H1 (cell line): Measurements from ENCODE around the gene CBX2. TPM values are rescaled to one million over a fixed set of nuclear protein-coding genes. Genes with fewer than 3 reads are reported as not detected.

Source experiments
- CTCF ChIA-PET: fragments of 300-600 bp; sonication (Branson Sonifier 250); formaldehyde crosslinking; loops from one replicate; lab custom pipeline; 2021; ENCODE audit not compliant: partially characterized antibody; lab: Charles Lee
- POLR2A ChIA-PET: fragments of 300-600 bp; sonication (Branson Sonifier 250); formaldehyde crosslinking; loops from one replicate; lab custom pipeline; 2021; ENCODE audit warnings: inconsistent platforms; ENCODE audit not compliant: partially characterized antibody; lab: Charles Lee
- DNase-seq, 2 experiments: peaks; one replicate each; pipeline versions ENCODE4 v3.0.0 to v3.0.0-alpha.2; 2010 to 2022; ENCODE audit warnings: low spot score in 2 of 2, low read depth in 1 of 2, mixed read lengths in 1 of 2
- FAIRE-seq: peaks from 2 replicates; lab custom pipeline; 2011; peaks lifted over from hg19 to GRCh38; lab: Jason Lieb, UNC
- H2AFZ ChIP-seq: 2 replicates; pipeline ENCODE4 v1.8.1; 2012; ENCODE audit warnings: low read length, inconsistent platforms
- H2AK5ac ChIP-seq: 2 replicates; pipeline ENCODE4 v1.6.1; 2013; ENCODE audit warnings: low read depth, low read length
- H2BK120ac ChIP-seq: replicated peaks from 2 replicates; pipeline ENCODE3; 2013; ENCODE audit warnings: low read depth, low read length, inconsistent platforms
- H2BK12ac ChIP-seq: 2 replicates; pipeline ENCODE4 v1.6.1; 2013; ENCODE audit warnings: low read depth, low read length
- H2BK15ac ChIP-seq: 2 replicates; pipeline ENCODE4 v1.6.1; 2013; ENCODE audit warnings: low read length
- H2BK20ac ChIP-seq: 2 replicates; pipeline ENCODE4 v1.6.1; 2013; ENCODE audit warnings: low read length
- H2BK5ac ChIP-seq: 2 replicates; pipeline ENCODE4 v1.6.1; 2013; ENCODE audit warnings: low read depth, low read length
- H3K14ac ChIP-seq: 2 replicates; pipeline ENCODE4 v1.6.1; 2013; ENCODE audit warnings: inconsistent platforms; ENCODE audit not compliant: insufficient read length
- H3K18ac ChIP-seq: 2 replicates; pipeline ENCODE4 v1.6.1; 2013; ENCODE audit warnings: low read length; ENCODE audit errors: extremely low read depth
- H3K23ac ChIP-seq: 2 replicates; pipeline ENCODE4 v1.6.1; 2013; ENCODE audit warnings: inconsistent platforms; ENCODE audit not compliant: insufficient read length
- H3K23me2 ChIP-seq: 2 replicates; pipeline ENCODE4 v1.6.1; 2013; ENCODE audit warnings: low read depth, low read length
- H3K27ac ChIP-seq: 2 replicates; pipeline ENCODE4 v1.6.1; 2011; ENCODE audit warnings: low read depth, low read length, inconsistent platforms
- H3K27me3 ChIP-seq, 4 experiments: replicated peaks in 1 of 4; 1 replicate in 1 of 4; 2 replicates in 3 of 4; pipeline versions ENCODE4 v1.6.1 to v1.8.1; 2011 to 2013; ENCODE audit warnings: low read length in 3 of 4, mild to moderate bottlenecking in 3 of 4, inconsistent platforms in 2 of 4, mixed read lengths in 2 of 4, moderate library complexity in 1 of 4; ENCODE audit not compliant: control insufficient read depth in 3 of 4, insufficient read depth in 3 of 4; ENCODE audit errors: extremely low read depth in 1 of 4
- H3K36me3 ChIP-seq, 4 experiments: 2 replicates each; pipeline versions ENCODE4 v1.6.1 to v1.8.1; 2011 to 2013; ENCODE audit warnings: mild to moderate bottlenecking in 4 of 4, low read length in 3 of 4, moderate library complexity in 2 of 4, control low read depth in 1 of 4, inconsistent platforms in 1 of 4; ENCODE audit not compliant: insufficient read depth in 4 of 4, control insufficient read depth in 2 of 4
- H3K4ac ChIP-seq: replicated peaks from 2 replicates; pipeline ENCODE3; 2013; ENCODE audit warnings: low read length, low read depth, mixed read lengths, inconsistent platforms; ENCODE audit not compliant: insufficient read length
- H3K4me1 ChIP-seq, 4 experiments: replicated peaks in 1 of 4; 1 replicate in 1 of 4; 2 replicates in 3 of 4; pipeline versions ENCODE4 v1.6.1 to v1.8.1; 2011 to 2013; ENCODE audit warnings: low read length in 3 of 4, inconsistent platforms in 2 of 4, mixed read lengths in 1 of 4; ENCODE audit not compliant: insufficient read depth in 4 of 4, control insufficient read depth in 3 of 4
- H3K4me2 ChIP-seq, 2 experiments: 2 replicates each; pipeline versions ENCODE4 v1.6.1 to v1.8.1; 2011 to 2013; ENCODE audit warnings: low read depth in 2 of 2, low read length in 2 of 2, control low read depth in 1 of 2, inconsistent platforms in 1 of 2, mild to moderate bottlenecking in 1 of 2; ENCODE audit not compliant: insufficient read depth in 1 of 2
- H3K4me3 ChIP-seq, 4 experiments: fragments of 200-600, 300-600 bp in 1 of 4; sonication (generic), shearing (Covaris generic), sonication (Bioruptor Twin) in 1 of 4; 2 replicates each; pipeline versions ENCODE4 v1.5.1 to v1.8.1; 2011 to 2016; ENCODE audit warnings: low read length in 4 of 4, low read depth in 3 of 4, control low read depth in 2 of 4, inconsistent platforms in 2 of 4, mild to moderate bottlenecking in 2 of 4, mixed read lengths in 1 of 4, moderate library complexity in 1 of 4; ENCODE audit not compliant: insufficient read depth in 2 of 4; ENCODE audit errors: extremely low read depth in 1 of 4
- H3K56ac ChIP-seq: replicated peaks from 2 replicates; pipeline ENCODE3; 2013; ENCODE audit warnings: low read depth, mild to moderate bottlenecking, mixed read lengths, low read length, inconsistent platforms; ENCODE audit not compliant: insufficient read length
- H3K79me1 ChIP-seq: 2 replicates; pipeline ENCODE4 v1.6.1; 2013; ENCODE audit warnings: low read depth, low read length, control low read depth
- H3K79me2 ChIP-seq, 2 experiments: 2 replicates each; pipeline versions ENCODE4 v1.6.1 to v1.8.1; 2012 to 2013; ENCODE audit warnings: low read length in 2 of 2, mild to moderate bottlenecking in 2 of 2, inconsistent platforms in 1 of 2; ENCODE audit not compliant: insufficient read depth in 2 of 2, control insufficient read depth in 1 of 2
- H3K9ac ChIP-seq, 4 experiments: replicated peaks in 1 of 4; 1 replicate in 1 of 4; 2 replicates in 3 of 4; pipeline versions ENCODE4 v1.6.1 to v1.8.1; 2011 to 2013; ENCODE audit warnings: low read depth in 3 of 4, low read length in 3 of 4, control low read depth in 2 of 4, mild to moderate bottlenecking in 2 of 4, moderate library complexity in 2 of 4, inconsistent platforms in 1 of 4; ENCODE audit errors: extremely low read depth in 1 of 4
- H3K9me3 ChIP-seq, 2 experiments: 2 replicates each; pipeline versions ENCODE4 v1.6.1 to v1.8.1; 2012 to 2013; ENCODE audit warnings: mild to moderate bottlenecking in 2 of 2, moderate library complexity in 2 of 2, control low read depth in 1 of 2, inconsistent platforms in 1 of 2, low read depth in 1 of 2, low read length in 1 of 2, mixed read lengths in 1 of 2; ENCODE audit not compliant: insufficient read depth in 2 of 2
- H4K20me1 ChIP-seq, 2 experiments: replicated peaks in 1 of 2; 2 replicates each; pipeline versions ENCODE3 to v1.8.1; 2011 to 2013; ENCODE audit warnings: inconsistent platforms in 2 of 2, low read length in 2 of 2, mild to moderate bottlenecking in 1 of 2; ENCODE audit not compliant: insufficient read depth in 2 of 2, control insufficient read depth in 1 of 2
- H4K5ac ChIP-seq: 2 replicates; pipeline ENCODE4 v1.6.1; 2013; ENCODE audit warnings: low read length, low read depth, mixed read lengths, inconsistent platforms; ENCODE audit not compliant: insufficient read length
- H4K8ac ChIP-seq: 2 replicates; pipeline ENCODE4 v1.8.0; 2013; ENCODE audit warnings: mild to moderate bottlenecking, moderate library complexity, low read length, inconsistent platforms; ENCODE audit not compliant: insufficient read depth; ENCODE audit errors: extremely low read depth
- H4K91ac ChIP-seq: replicated peaks from 2 replicates; pipeline ENCODE3; 2013; ENCODE audit warnings: low read length, mixed read lengths, inconsistent platforms; ENCODE audit not compliant: insufficient read length
- EP300 ChIP-seq, 2 experiments: IDR thresholded peaks; 1 replicate in 1 of 2; 2 replicates in 1 of 2; pipeline ENCODE4 v1.6.1; 2011 to 2012; ENCODE audit warnings: low read depth in 2 of 2, low read length in 2 of 2, mild to moderate bottlenecking in 2 of 2, borderline replicate concordance in 1 of 2, inconsistent platforms in 1 of 2, moderate library complexity in 1 of 2
- KDM4A ChIP-seq: IDR thresholded peaks from one replicate; pipeline ENCODE4 v1.7.1; 2012; ENCODE audit warnings: low read depth, mild to moderate bottlenecking, moderate library complexity, low read length, inconsistent platforms; ENCODE audit not compliant: severe bottlenecking
- TAF1 ChIP-seq: IDR thresholded peaks from 2 replicates; pipeline ENCODE4 v1.6.1; 2011; ENCODE audit warnings: mild to moderate bottlenecking, low read depth, low read length
- WGBS, 2 experiments: shearing (Covaris generic) in 1 of 2; methylation state at CpG; one replicate each; pipeline versions ENCODE4 v1.1.6 to v1.1.7; 2013 to 2015; ENCODE audit warnings: low lambda C conversion rate in 2 of 2, mixed read lengths in 2 of 2, inconsistent platforms in 1 of 2, low coverage in 1 of 2, missing lambda C conversion rate in 1 of 2; ENCODE audit not compliant: insufficient replicate concordance in 2 of 2, insufficient coverage in 1 of 2, insufficient read length in 1 of 2; ENCODE audit errors: extremely low coverage in 1 of 2, missing lambda C conversion rate in 1 of 2; 5-methylcytosine and 5-hydroxymethylcytosine counted together
- polyA plus RNA-seq, 7 experiments: library from polyadenylated mRNA; depleted of rRNA in 3 of 7; stranded (reverse) in 5 of 7; unstranded in 2 of 7; fragments of >200 nt in 5 of 7; fragments of 200-250 nt in 2 of 7; gene quantifications; 1 replicate in 5 of 7; 2 replicates in 1 of 7; 4 replicates in 1 of 7; pipeline versions ENCODE4 v1.2.1 to v1.2.3, GENCODE V29; 2011 to 2013; ENCODE audit warnings: missing spikeins in 2 of 7, mixed read lengths in 2 of 7
- total RNA-seq: library from RNA; stranded (reverse); fragmentation: NEBNext Ultra II Directional; extraction: Animal tissue kit (Norgen Biotek cat#: 25700); gene quantifications from 2 replicates; pipeline ENCODE4 v1.2.1, GENCODE V29; 2021

The CBX2 gene
- total and polyA plus RNA-seq, 2 of the 8 experiments (the other 6 are each of a cell fraction or from before 2014, with no cell fraction given): 64.3 to 83.9 TPM

DNA sequence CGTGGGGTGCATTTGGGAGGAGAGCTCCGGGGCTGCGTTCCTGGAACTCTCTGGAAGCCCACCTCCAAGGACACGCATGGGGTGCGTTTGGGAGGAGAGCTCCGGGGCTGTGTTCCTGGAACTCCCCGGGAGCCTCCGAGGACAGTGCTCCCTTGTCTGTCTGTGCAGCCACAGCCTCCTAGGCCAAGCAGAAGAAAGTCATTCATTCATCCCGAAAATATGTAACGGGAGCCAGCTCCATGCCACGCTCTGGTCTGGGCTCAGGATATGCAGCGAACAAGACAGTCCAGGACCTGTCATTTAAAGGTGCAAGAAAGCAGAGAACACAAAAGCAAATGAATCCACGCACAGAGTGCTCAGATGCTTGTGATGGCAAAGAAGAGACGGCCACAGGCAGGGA, 39.3 kb upstream of the CBX2 start:
- H3K56ac ChIP-seq: no peak overlapping the region
- H2BK12ac ChIP-seq: no peak overlapping the region
- no peak overlapping the region for H2BK120ac ChIP-seq
- H3K36me3 ChIP-seq: no peaks in the 10 kb centered on the region
- no peak for DNase-seq
- ChIA-PET POLR2A (interaction anchor here (1.4 to 10.4 kb wide), 2 partner anchors 39 to 44 kb away, joined by 4 to 77 read pairs; partner anchors contain the start of gene CBX2), CTCF (interaction anchor here (0.6 to 2.7 kb wide), 7 partner anchors 16 to 180 kb away, joined by 3 to 9 read pairs (median 4); no protein-coding TSS in a partner anchor)
- no peak overlapping the region for H4K8ac ChIP-seq
- H4K91ac ChIP-seq: no peak overlapping the region
- H4K20me1 ChIP-seq: no peaks in the 10 kb centered on the region
- H3K4me3 ChIP-seq: no peak overlapping the region
- H2BK15ac ChIP-seq: no peak overlapping the region
- no peak overlapping the region for H2BK20ac ChIP-seq
- 93% methylated on average over 13 of the region's 14 CpGs; no CpG with 5 or more reads in 1 of the 2 experiments for WGBS, 2 experiments
- no peak overlapping the region for H3K4me2 ChIP-seq
- H3K79me2 ChIP-seq: no peaks in the 10 kb centered on the region
- no peak overlapping the region for H2AK5ac ChIP-seq
- no peak for TF ChIP-seq TAF1
- TF ChIP-seq KDM4A: no peak
- no peak for TF ChIP-seq EP300 (IDR thresholded peaks at IDR 0.05; ENCODE audit: borderline replicate concordance in 1 of 2, low read depth in 2 of 2, low read length in 2 of 2)
- TF ChIP-seq, all 59 proteins: peak for 0
- H2AFZ ChIP-seq: no peak overlapping the region
- H3K4me1 ChIP-seq: peaks cover 0 to 7% (median 1%) of the 10 kb centered on the region in 4 experiments; a peak in 2 of 7 replicates
- no peaks in the 10 kb centered on the region for H3K9me3 ChIP-seq
- peaks cover 0 to 22% (median 19%) of the 10 kb centered on the region in 4 experiments; a peak in 6 of 7 replicates for H3K27me3 ChIP-seq
- H3K14ac ChIP-seq: no peak overlapping the region
- no peak overlapping the region for H2BK5ac ChIP-seq
- H3K18ac ChIP-seq: no peak overlapping the region; the same call in 1 of the 2 replicates
- H3K23ac ChIP-seq: no peak overlapping the region
- no peak overlapping the region for H4K5ac ChIP-seq
- no peak overlapping the region for H3K9ac ChIP-seq
- H3K4ac ChIP-seq: no peak overlapping the region
- H3K23me2 ChIP-seq: peaks cover 4% of the 10 kb centered on the region
- no peaks in the 10 kb centered on the region for H3K79me1 ChIP-seq
- FAIRE-seq: no peak
- no peak overlapping the region for H3K27ac ChIP-seq
